Stimulated activated CD8-positive, alpha-beta memory T cell treated with anti-CD3 and anti-CD28 coated beads, Interleukin-15, amount 100 ng/mL, for 24 hours (primary cell): ENCODE data around the gene ABCF3.
A peak's percentile ranks its signal among the peaks of the same experiment; 100 is the strongest.

ENCODE experiments used
- DNase-seq: peaks from one replicate; pipeline ENCODE4 v3.0.0-alpha.2; 2020; ENCODE audit warnings: low read depth

The ABCF3 gene

GRCh38 chr3:184185461-184186183, 377 bp upstream of the ABCF3 start:
- peak; percentile 99 for DNase-seq

GRCh38 chr3:184186902-184187207, 856 bp downstream of the ABCF3 start:
- DNase-seq, result no peak

DNA sequence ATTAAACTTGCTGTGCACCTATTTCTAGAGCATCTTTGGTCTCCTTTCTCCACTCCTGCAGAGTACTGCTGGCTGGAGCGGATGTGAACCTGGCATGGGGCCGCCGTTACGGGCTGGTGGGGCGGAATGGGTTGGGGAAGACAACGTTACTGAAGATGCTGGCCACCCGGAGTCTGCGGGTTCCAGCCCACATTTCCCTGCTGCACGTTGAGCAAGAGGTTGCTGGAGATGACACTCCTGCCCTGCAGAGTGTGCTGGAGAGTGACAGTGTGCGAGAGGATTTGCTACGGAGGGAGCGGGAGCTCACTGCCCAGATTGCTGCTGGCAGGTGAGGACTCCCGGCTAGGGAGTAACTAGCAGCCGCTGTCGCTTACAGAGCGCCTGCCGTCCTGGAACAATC, 2.1 kb downstream of the ABCF3 start:
- DNase-seq, result no peak

DNA sequence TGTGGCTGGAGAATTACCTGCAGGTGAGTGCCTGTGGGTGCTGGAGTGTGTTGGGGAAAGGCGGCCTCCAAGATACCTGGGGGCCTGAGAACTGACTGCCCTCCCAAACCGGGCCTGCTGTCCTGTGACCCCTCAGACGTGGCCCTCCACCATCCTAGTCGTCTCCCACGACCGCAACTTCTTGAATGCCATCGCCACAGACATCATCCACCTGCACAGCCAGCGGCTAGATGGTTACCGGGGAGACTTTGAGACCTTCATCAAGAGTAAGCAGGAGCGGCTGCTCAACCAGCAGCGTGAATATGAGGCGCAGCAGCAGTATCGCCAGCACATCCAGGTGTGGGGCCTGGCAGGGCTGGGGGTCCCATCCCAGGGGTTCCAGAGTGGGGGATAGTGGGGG, 3.4 kb downstream of the ABCF3 start:
- no peak for DNase-seq

GRCh38 chr3:184192889-184193288, 6.9 kb downstream of the ABCF3 start:
- no peak for DNase-seq

- DNase-seq, result no peak
Observed at GRCh38 chr3:184193991-184194539, 8.1 kb downstream of the ABCF3 start.

DNA sequence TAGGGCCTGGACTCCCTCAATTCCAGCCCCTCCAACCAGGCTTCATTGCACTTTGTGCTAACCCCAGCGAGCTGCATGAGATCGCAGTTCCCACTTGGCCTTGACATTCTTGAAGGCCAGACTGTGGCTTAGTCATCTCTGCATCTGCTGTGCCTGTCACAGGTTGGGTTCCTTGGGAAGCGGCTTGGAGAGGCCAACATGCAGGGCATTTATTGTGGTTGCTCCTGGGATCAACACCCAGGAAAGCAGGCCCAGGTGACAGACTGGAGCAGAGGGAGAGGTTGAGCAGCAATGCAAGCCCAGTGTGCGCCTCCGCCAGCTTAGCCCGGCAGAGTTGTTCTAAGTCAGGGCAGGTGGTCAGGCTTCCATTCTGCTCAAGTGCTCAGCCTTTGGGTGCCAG, 10.5 kb downstream of the ABCF3 start:
- DNase-seq, result no peak

- no peak for DNase-seq
Observed at GRCh38 chr3:184198509-184198908, 12.5 kb downstream of the ABCF3 start.

- no peak for DNase-seq
Observed at GRCh38 chr3:184200825-184201224, 14.8 kb downstream of the ABCF3 start.

DNA sequence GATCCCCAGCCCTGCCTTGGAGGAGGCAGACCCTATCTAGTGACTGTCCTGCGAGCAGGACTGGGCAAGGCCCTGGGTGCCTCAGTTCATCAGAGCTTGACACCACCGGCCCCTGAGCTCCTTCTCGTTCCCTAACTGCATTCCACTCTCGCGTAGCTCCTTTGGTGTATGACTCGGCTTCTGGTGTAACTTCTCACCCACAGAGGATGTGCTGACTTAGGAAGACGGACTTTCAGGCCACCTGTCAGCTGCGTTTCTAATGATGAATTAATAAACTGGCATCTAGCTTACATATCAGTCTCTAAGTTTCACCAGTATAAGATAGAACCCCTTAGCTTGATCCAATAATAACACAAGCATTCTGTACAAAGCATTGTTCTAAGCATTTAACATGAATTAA, 17.5 kb downstream of the ABCF3 start:
- DNase-seq, result no peak

- DNase-seq, result no peak
Observed at GRCh38 chr3:184209146-184209923, 23.3 kb downstream of the ABCF3 start.

GRCh38 chr3:184211297-184211696, 25.3 kb downstream of the ABCF3 start:
- DNase-seq, result no peak

DNA sequence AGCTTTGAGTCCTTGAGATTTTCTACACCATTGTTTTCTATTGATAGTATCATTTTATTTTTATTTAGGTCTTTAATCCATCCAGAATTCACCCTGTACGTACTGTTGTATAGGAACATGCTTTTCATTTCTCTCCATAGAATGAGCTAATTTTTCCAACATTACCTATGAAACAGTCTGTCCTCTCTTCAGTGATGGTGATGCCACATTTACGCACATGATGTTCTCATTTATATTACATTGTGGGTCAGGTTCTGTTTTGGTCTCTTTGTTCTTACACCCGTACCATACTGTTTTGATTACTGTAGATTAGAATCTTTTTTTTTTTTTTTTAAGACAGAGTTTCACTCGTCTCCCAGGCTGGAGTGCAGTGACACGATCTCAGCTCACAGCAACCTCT, 25.7 kb downstream of the ABCF3 start:
- no peak for DNase-seq

- DNase-seq, result no peak
Observed at GRCh38 chr3:184218814-184219213, 32.8 kb downstream of the ABCF3 start.

DNA sequence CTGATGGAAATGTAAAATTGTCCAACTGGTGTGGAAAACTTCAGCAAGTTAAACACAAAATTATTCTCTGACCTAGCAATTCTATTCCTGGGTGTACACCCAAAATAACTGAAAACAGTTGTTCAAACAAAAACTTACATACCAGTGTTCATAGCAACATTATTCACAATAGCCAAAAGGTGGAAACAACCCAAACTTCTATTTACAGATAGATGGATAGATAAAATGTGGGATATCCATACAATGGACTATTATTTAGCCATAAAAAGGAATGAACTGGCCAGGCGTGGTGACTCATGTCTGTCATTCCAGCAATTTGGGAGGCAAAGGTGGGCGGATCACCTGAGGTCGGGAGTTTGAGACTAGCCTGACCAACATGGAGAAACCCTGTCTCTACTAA, 36.5 kb downstream of the ABCF3 start:
- no peak for DNase-seq

DNA sequence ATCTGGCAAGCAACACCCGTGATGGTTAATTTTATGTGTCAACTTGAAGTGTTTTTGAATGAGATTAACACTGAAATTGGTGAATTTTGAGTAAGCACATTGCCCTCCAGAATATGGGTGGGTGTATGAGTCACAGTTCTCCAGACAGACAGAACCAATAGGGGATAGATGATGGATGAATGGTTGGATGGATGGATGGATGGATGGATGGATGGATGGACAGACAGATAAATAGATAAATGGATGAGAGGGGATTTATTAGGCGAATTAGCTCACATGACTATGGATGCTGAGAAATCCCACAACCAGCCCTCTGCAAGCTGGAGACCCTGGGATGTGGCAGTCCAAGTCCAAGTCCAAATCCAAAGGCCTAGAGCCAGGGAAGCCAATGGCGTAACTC, 37.9 kb downstream of the ABCF3 start:
- no peak for DNase-seq

GRCh38 chr3:184227481-184227935, 41.5 kb downstream of the ABCF3 start:
- no peak for DNase-seq

- no peak for DNase-seq
Observed at GRCh38 chr3:184228376-184229137, 42.6 kb downstream of the ABCF3 start.

GRCh38 chr3:184229394-184230080, 43.5 kb downstream of the ABCF3 start, which contains the start of gene VWA5B2:
Gene VWA5B2, plus strand, starts transcription at chr3:184229585. Its CDS starts 944 bp downstream, at chr3:184230529.
- peak; percentile 44 for DNase-seq

DNA sequence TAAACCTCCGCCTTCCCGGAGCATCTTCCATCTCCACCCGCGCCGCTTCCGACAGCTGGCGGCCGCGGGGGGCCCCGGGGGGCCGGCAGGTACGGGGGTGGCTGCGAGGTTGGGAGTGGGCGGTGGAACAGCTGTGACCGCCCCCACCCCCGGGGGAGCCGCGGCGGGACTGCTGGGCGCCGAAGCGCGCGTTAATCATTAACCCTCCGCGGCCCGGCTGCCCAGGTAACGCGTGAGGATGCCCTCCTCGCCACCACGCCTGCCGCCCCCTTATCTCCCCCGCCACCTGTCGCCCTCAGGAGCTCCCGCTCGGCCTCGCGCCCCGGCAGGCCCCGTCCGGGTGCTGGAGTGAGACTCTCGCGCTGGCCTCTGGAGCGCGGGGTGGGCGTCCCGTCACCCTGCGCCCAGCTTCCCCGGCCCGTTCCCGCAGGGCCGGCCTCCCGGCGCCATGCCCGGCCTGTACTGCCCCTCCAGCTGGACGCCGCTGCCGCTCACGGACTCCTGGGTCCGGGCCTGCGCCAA, 44.1 kb downstream of the ABCF3 start:
- DNase-seq, result no peak
